Endodermal cell (in vitro differentiated cells): ENCODE data around the gene SLC35A3. TPM values are rescaled to one million over a fixed set of nuclear protein-coding genes. Genes with fewer than 3 reads are reported as not detected.

Experiments used
- DNase-seq: peaks from one replicate; pipeline ENCODE4 v3.0.0-alpha.2; 2017
- H3K27ac ChIP-seq: 2 replicates; pipeline ENCODE4 v1.5.1; 2013; ENCODE audit warnings: mild to moderate bottlenecking, low read depth, low read length, moderate library complexity
- H3K27me3 ChIP-seq: 2 replicates; pipeline ENCODE4 v1.6.1; 2013; ENCODE audit warnings: mild to moderate bottlenecking, low read length, moderate library complexity; ENCODE audit not compliant: insufficient read depth, control insufficient read depth, poor library complexity, severe bottlenecking
- H3K36me3 ChIP-seq: 2 replicates; pipeline ENCODE4 v1.7.0; 2013; ENCODE audit warnings: mild to moderate bottlenecking, low read length, moderate library complexity; ENCODE audit not compliant: control insufficient read depth, insufficient read depth
- H3K4me1 ChIP-seq: one replicate; pipeline ENCODE4 v1.7.0; 2013; ENCODE audit warnings: low read length; ENCODE audit not compliant: control insufficient read depth, insufficient read depth
- H3K4me3 ChIP-seq: 2 replicates; pipeline ENCODE4 v1.5.1; 2013; ENCODE audit warnings: mild to moderate bottlenecking, low read length, moderate library complexity
- H3K9ac ChIP-seq: 2 replicates; pipeline ENCODE4 v1.6.1; 2013; ENCODE audit warnings: mild to moderate bottlenecking, low read length, moderate library complexity; ENCODE audit not compliant: poor library complexity, severe bottlenecking; ENCODE audit errors: extremely low read depth
- H3K9me3 ChIP-seq: 2 replicates; pipeline ENCODE4 v1.6.1; 2013; ENCODE audit warnings: mild to moderate bottlenecking, low read length, moderate library complexity; ENCODE audit not compliant: control insufficient read depth
- H3K27ac Mint-ChIP-seq: 2 replicates; pipeline ENCODE4 v1.8.0; 2020; ENCODE audit warnings: mixed read lengths
- H3K27me3 Mint-ChIP-seq: 2 replicates; pipeline ENCODE4 v1.8.0; 2021; ENCODE audit warnings: mild to moderate bottlenecking, mixed read lengths; ENCODE audit not compliant: insufficient read depth
- H3K36me3 Mint-ChIP-seq: 2 replicates; pipeline ENCODE4 v1.8.0; 2020; ENCODE audit warnings: low read depth, mixed read lengths
- H3K4me1 Mint-ChIP-seq: 2 replicates; pipeline ENCODE4 v1.8.0; 2020; ENCODE audit warnings: mixed read lengths
- H3K4me3 Mint-ChIP-seq: 2 replicates; pipeline ENCODE4 v1.8.0; 2020; ENCODE audit warnings: mild to moderate bottlenecking, moderate library complexity, mixed read lengths
- H3K9me3 Mint-ChIP-seq: 2 replicates; pipeline ENCODE4 v1.8.0; 2020; ENCODE audit warnings: mild to moderate bottlenecking, mixed read lengths
- WGBS, 2 experiments: methylation state at CpG; one replicate each; pipeline versions ENCODE4 v1.1.5 to v1.1.7; 2013; ENCODE audit warnings: missing lambda C conversion rate in 2 of 2, mixed read lengths in 1 of 2; ENCODE audit not compliant: insufficient coverage in 1 of 2, insufficient read length in 1 of 2; 5-methylcytosine and 5-hydroxymethylcytosine counted together
- total RNA-seq, 2 donors: library from RNA; stranded (reverse); fragmentation: NEBNext Ultra II Directional in 1 of 2; extraction: Animal tissue kit (Norgen Biotek cat#: 25700) in 1 of 2; gene quantifications; 2 replicates in 1 of 2; 3 replicates in 1 of 2; pipeline ENCODE4 v1.2.1, GENCODE V29; 2021
- TF ChIP-seq, protein P1 (sequence below): fragments of 200-600 bp; sonication (generic); conservative IDR thresholded peaks from 2 replicates; pipeline ENCODE4 v1.5.0; 2021; ENCODE audit warnings: antibody characterized with exemption, mild to moderate bottlenecking

The SLC35A3 gene
- total RNA-seq, 2 donors from 2014 or later: 41.2 to 47.0 TPM

DNA sequence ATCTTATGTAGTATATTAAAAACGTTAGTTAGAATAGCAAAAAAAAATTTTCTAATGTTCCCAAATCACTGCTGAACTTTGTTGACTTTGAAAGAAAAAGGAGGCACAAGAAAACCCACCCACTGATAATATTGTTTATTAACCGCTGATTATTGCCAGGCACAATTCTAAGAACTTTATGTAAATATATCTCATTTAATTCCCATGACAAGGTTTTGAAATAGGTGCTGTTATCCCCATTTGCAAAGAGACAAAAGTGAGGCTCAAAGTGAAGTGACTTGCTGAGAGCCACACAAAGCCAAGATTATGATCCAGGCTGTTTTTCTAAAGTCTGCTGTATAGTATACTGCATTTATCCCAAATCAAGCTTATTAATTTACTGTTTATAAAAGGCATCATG is 106.5 kb downstream of the SLC35A3 start:
- no peaks in the 10 kb centered on the region for H3K27me3 Mint-ChIP-seq
- DNase-seq: no peak
- no peaks in the 10 kb centered on the region for H3K9me3 Mint-ChIP-seq
- peaks cover 75% of the 10 kb centered on the region for H3K36me3 Mint-ChIP-seq
- H3K9me3 ChIP-seq: no peaks in the 10 kb centered on the region
- no peaks in the 10 kb centered on the region for H3K4me1 ChIP-seq
- H3K4me3 Mint-ChIP-seq: no peak overlapping the region
- no peaks in the 10 kb centered on the region for H3K27me3 ChIP-seq
- peaks cover 2% of the 10 kb centered on the region for H3K4me1 Mint-ChIP-seq
- no peak overlapping the region for H3K4me3 ChIP-seq
- H3K27ac Mint-ChIP-seq: no peak overlapping the region
- no peak overlapping the region for H3K9ac ChIP-seq
- WGBS, 2 experiments: 77% methylated on average over 2 of the region's 2 CpGs; no CpG with 5 or more reads in 1 of the 2 experiments
- H3K27ac ChIP-seq: no peak overlapping the region
- TF ChIP-seq, protein P1, sequence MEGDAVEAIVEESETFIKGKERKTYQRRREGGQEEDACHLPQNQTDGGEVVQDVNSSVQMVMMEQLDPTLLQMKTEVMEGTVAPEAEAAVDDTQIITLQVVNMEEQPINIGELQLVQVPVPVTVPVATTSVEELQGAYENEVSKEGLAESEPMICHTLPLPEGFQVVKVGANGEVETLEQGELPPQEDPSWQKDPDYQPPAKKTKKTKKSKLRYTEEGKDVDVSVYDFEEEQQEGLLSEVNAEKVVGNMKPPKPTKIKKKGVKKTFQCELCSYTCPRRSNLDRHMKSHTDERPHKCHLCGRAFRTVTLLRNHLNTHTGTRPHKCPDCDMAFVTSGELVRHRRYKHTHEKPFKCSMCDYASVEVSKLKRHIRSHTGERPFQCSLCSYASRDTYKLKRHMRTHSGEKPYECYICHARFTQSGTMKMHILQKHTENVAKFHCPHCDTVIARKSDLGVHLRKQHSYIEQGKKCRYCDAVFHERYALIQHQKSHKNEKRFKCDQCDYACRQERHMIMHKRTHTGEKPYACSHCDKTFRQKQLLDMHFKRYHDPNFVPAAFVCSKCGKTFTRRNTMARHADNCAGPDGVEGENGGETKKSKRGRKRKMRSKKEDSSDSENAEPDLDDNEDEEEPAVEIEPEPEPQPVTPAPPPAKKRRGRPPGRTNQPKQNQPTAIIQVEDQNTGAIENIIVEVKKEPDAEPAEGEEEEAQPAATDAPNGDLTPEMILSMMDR: no peak
- H3K36me3 ChIP-seq: peaks cover 94% of the 10 kb centered on the region

GRCh38 chr1:100076744-100077143 is 106.9 kb downstream of the SLC35A3 start:
- H3K4me3 ChIP-seq: no peak overlapping the region
- peaks cover 94% of the 10 kb centered on the region for H3K36me3 ChIP-seq
- no peak for DNase-seq
- H3K9me3 Mint-ChIP-seq: no peaks in the 10 kb centered on the region
- H3K27me3 ChIP-seq: no peaks in the 10 kb centered on the region
- no peaks in the 10 kb centered on the region for H3K4me1 ChIP-seq
- no peaks in the 10 kb centered on the region for H3K9me3 ChIP-seq
- peak overlapping the region; percentile 39 for H3K27ac Mint-ChIP-seq
- no peak overlapping the region for H3K27ac ChIP-seq
- no peak overlapping the region for H3K4me3 Mint-ChIP-seq
- H3K27me3 Mint-ChIP-seq: no peaks in the 10 kb centered on the region
- peaks cover 71% of the 10 kb centered on the region for H3K36me3 Mint-ChIP-seq
- TF ChIP-seq, protein P1: no peak
- H3K4me1 Mint-ChIP-seq: peaks cover under 1% of the 10 kb centered on the region
- H3K9ac ChIP-seq: no peak overlapping the region

DNA sequence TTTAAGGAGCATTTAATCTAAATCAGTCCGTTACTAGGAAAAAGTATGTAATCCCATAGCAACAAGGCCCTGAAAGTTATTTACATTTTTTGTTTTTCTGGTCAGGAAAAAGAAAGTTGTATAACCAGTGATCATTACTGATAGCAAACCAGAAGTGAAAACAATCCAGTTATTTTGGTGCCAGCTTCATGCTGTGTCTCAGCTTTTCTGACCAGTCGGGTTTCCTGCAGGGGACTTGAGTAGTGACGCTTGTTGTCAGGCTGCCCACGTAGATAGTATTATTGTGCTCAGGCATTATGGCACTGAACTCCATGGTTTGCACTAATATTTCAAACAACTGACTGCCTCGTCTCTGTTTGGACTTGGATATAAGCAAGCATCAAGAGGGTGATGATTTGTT is 107.7 kb downstream of the SLC35A3 start:
- Histone ChIP-seq H3K4me3 (no peak overlapping the region), H3K4me1 (no peaks in the 10 kb centered on the region), H3K27ac (no peak overlapping the region), H3K36me3 (peaks cover 94% of the 10 kb centered on the region), H3K9ac (no peak overlapping the region), H3K9me3 (no peaks in the 10 kb centered on the region), H3K27me3 (no peaks in the 10 kb centered on the region)
- Mint-ChIP-seq H3K9me3 (no peaks in the 10 kb centered on the region), H3K4me3 (no peak overlapping the region), H3K27ac (peak overlapping the region; percentile 26), H3K4me1 (no peaks in the 10 kb centered on the region), H3K36me3 (peaks cover 67% of the 10 kb centered on the region), H3K27me3 (no peaks in the 10 kb centered on the region)
- 92 to 93% methylated on average over 4 to 5 of the region's 5 CpGs for WGBS, 2 experiments
- DNase-seq: no peak
- TF ChIP-seq, protein P1: no peak
